Measurements from ENCODE around the gene GINS1. TPM values are rescaled to one million over a fixed set of nuclear protein-coding genes. Genes with fewer than 3 reads are reported as not detected.

GINS1 gene
- total RNA-seq, 1 donor from 2014 or later, result 53.9 TPM

DNA sequence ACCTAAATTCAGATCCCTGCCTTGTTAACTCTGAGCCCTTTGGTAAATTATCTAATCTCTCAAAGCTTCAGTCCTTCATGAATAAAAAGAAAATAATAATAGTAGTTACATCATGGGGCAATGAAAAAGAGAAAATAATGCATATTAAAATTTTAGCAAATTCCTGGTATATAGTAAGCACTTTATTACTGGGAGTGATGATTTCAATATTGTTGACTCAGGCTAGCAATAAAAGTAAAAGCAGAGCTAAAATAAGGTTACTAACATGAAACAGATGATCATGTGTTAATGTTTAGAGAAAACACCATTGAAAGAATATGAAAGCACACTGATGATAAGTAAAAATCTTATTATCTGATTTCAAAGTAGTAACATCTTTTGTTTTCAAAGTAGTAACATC, 13.6 kb downstream of the GINS1 start:
- H3K36me3 Mint-ChIP-seq (ENCODE audit: low read depth), result peaks cover 18% of the 10 kb centered on the region
- no peak overlapping the region for H3K27ac Mint-ChIP-seq (ENCODE audit: unreplicated experiment)
- TF ChIP-seq, protein P1, sequence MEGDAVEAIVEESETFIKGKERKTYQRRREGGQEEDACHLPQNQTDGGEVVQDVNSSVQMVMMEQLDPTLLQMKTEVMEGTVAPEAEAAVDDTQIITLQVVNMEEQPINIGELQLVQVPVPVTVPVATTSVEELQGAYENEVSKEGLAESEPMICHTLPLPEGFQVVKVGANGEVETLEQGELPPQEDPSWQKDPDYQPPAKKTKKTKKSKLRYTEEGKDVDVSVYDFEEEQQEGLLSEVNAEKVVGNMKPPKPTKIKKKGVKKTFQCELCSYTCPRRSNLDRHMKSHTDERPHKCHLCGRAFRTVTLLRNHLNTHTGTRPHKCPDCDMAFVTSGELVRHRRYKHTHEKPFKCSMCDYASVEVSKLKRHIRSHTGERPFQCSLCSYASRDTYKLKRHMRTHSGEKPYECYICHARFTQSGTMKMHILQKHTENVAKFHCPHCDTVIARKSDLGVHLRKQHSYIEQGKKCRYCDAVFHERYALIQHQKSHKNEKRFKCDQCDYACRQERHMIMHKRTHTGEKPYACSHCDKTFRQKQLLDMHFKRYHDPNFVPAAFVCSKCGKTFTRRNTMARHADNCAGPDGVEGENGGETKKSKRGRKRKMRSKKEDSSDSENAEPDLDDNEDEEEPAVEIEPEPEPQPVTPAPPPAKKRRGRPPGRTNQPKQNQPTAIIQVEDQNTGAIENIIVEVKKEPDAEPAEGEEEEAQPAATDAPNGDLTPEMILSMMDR (conservative IDR thresholded peaks at IDR 0.05), result no peak
- no peak for DNase-seq (ENCODE audit: low read depth, low spot score)
- peaks cover 2% of the 10 kb centered on the region for H3K9me3 Mint-ChIP-seq
- no peaks in the 10 kb centered on the region for H3K27me3 Mint-ChIP-seq (ENCODE audit: low read depth)
- no peaks in the 10 kb centered on the region for H3K4me1 Mint-ChIP-seq
- H3K4me3 Mint-ChIP-seq, result no peak overlapping the region

DNA sequence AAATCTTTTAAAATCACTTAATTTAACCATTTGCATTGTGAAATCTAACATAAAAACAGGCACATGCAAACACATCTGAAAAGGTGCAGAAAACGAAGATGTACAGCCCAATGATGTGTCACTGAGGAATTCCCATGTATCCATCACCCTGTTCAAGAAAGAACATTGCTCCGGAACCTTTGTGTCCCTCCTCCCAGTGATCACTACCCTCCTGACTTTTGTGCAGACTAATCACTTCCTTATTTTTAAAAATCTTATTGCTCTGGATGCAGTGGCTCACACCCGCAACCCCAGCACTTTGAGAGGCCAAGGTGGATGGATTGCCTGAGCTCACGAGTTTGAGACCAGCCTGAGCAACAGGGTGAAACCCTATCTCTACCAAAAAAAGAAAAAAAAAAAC, 14.6 kb downstream of the GINS1 start:
- Mint-ChIP-seq H3K27me3 (ENCODE audit: low read depth) (no peaks in the 10 kb centered on the region), H3K9me3 (peaks cover 2% of the 10 kb centered on the region), H3K4me1 (no peaks in the 10 kb centered on the region), H3K4me3 (no peak overlapping the region), H3K27ac (ENCODE audit: unreplicated experiment) (no peak overlapping the region), H3K36me3 (ENCODE audit: low read depth) (peaks cover 24% of the 10 kb centered on the region)
- no peak for DNase-seq (ENCODE audit: low read depth, low spot score)
- TF ChIP-seq, protein P1 (conservative IDR thresholded peaks at IDR 0.05), result no peak

DNA sequence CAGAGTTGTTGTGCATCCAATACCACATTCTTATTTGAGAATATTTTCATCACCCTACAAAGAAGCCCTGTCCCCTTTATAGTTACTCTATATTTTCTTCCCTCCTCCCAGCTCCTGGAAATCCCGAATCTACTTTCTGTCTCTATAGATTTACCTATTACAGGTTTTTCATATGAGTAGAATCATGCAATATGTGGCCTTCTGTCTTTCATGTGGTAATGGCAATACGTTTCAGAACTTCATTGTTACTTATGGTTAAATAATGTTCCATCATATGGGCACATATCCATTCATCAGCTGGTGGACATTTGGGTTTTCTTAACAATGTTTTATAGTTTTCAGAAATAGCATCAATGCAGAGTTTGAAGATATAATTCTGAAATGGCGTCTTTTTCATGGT, 17.1 kb downstream of the GINS1 start:
- H3K9me3 Mint-ChIP-seq, result peaks cover 2% of the 10 kb centered on the region
- no peak overlapping the region for H3K4me3 Mint-ChIP-seq
- H3K27ac Mint-ChIP-seq (ENCODE audit: unreplicated experiment), result no peak overlapping the region
- DNase-seq (ENCODE audit: low read depth, low spot score), result no peak
- H3K36me3 Mint-ChIP-seq (ENCODE audit: low read depth), result peaks cover 31% of the 10 kb centered on the region
- no peaks in the 10 kb centered on the region for H3K4me1 Mint-ChIP-seq
- TF ChIP-seq, protein P1 (conservative IDR thresholded peaks at IDR 0.05), result no peak
- no peaks in the 10 kb centered on the region for H3K27me3 Mint-ChIP-seq (ENCODE audit: low read depth)

DNA sequence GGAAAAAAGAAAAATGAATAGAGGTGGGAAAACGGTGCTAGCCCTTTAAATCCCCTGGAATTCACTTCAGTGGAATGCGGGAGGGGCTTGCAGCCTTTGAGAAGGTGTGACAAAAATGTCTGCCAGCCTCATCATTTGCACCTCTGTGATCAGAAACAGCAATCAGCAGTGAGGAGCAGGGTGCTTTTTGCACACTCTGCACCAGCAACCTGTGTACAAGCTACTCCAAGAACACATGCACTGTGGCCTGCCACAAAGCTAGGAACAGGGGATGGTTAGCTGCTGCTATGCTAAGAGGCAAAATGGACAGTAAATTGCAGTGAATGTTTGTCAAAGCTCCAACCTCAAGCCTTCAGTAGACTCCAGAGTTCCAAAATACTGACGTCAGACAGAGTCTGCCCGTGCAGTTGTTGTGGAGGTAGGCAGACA, 29.7 kb downstream of the GINS1 start:
- Mint-ChIP-seq H3K27ac (ENCODE audit: unreplicated experiment) (no peak overlapping the region), H3K36me3 (ENCODE audit: low read depth) (peaks cover 25% of the 10 kb centered on the region), H3K27me3 (ENCODE audit: low read depth) (no peaks in the 10 kb centered on the region), H3K9me3 (no peaks in the 10 kb centered on the region), H3K4me1 (no peaks in the 10 kb centered on the region), H3K4me3 (no peak overlapping the region)
- TF ChIP-seq, protein P1 (conservative IDR thresholded peaks at IDR 0.05), result no peak
- no peak for DNase-seq (ENCODE audit: low read depth, low spot score)

DNA sequence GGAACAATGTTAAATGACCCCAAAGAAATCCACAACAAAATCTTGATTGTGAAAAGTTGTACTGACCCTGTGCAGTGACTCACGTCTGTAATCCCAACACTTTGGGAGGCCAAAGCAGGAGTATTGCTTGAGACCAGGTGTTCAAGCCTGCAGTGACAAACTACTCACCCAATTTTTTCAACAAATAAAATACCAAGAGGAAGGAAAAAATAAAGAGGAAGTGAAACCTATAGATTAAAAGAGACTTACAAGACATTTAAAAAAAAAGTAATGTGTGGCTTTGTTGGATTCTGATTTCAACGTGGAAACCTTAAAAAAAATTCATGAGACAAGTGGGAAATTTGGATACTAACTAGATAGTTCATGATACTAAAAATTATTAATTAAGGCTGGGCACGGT, 31.9 kb downstream of the GINS1 start:
- Mint-ChIP-seq H3K4me3 (no peak overlapping the region), H3K9me3 (no peaks in the 10 kb centered on the region), H3K4me1 (no peaks in the 10 kb centered on the region), H3K27ac (ENCODE audit: unreplicated experiment) (no peak overlapping the region), H3K36me3 (ENCODE audit: low read depth) (peaks cover 22% of the 10 kb centered on the region), H3K27me3 (ENCODE audit: low read depth) (no peaks in the 10 kb centered on the region)
- no peak for DNase-seq (ENCODE audit: low read depth, low spot score)
- TF ChIP-seq, protein P1 (conservative IDR thresholded peaks at IDR 0.05), result no peak

DNA sequence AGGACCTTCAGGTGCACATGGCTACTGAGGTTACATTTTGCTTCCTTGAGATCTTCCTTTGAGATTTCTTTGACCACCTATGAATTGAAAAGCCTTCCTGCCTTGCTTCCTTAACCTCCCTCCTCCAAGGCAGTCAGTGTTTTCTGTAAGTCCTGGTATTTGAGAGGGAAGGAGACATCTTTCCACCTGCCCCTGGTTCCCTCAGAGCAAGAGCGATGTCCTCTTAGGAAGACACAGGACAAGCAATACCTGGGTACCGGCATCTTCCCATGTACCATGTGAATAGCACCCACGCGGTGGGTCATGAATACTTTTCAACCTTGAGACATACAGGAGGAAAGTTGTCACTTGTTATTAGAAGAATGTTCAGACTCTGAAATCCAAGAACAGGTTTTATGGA, 37.1 kb downstream of the GINS1 start:
- Mint-ChIP-seq H3K9me3 (peaks cover 15% of the 10 kb centered on the region), H3K4me1 (no peaks in the 10 kb centered on the region), H3K27me3 (ENCODE audit: low read depth) (no peaks in the 10 kb centered on the region), H3K27ac (ENCODE audit: unreplicated experiment) (peak overlapping the region; percentile 58), H3K36me3 (ENCODE audit: low read depth) (peaks cover 46% of the 10 kb centered on the region), H3K4me3 (no peak overlapping the region)
- no peak for DNase-seq (ENCODE audit: low read depth, low spot score)
- TF ChIP-seq, protein P1 (conservative IDR thresholded peaks at IDR 0.05), result no peak
